ENCODE data around the gene HSPB3.

The HSPB3 gene

DNA sequence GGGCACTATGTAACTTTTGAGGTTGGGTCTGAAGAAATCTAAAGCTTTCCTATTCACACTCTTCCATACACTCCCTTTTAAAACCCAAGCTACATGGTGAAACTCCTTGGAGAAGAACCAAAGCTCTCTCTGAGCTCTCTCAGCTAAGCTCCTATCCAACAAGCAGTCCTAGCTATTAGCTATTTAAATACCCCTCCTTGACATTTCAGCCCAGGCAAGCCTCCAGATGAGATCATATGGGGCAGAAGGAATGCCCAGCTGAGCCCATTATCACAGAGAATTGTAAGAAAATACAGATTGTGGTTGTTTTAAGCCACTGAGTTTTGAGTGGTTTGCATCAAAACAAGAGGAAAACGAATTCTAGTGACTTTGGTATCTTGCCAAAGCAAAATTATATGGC is 15.2 kb downstream of the HSPB3 start:
- TF ChIP-seq, protein P1, sequence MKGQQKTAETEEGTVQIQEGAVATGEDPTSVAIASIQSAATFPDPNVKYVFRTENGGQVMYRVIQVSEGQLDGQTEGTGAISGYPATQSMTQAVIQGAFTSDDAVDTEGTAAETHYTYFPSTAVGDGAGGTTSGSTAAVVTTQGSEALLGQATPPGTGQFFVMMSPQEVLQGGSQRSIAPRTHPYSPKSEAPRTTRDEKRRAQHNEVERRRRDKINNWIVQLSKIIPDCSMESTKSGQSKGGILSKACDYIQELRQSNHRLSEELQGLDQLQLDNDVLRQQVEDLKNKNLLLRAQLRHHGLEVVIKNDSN (IDR thresholded peaks at IDR 0.05) = no peak

DNA sequence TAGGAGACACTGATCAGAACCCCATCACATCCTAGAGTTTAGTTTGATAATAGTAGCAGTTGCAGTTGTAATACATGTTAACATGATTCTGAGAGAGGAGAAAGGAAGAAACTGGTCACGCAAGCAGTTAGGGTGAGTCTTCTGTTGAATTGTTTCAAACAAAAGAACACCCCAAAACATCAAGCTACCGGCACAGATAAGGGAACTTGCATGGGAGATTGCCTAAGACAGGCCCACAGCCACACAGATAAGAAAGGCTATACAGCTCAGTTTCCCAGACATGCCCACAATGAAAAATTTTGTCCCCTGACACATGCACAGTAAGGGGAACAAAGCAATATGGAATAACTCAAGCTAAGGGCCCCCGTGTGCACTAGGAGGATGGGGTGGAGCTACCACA is 15.9 kb downstream of the HSPB3 start:
- no peak for TF ChIP-seq YY1 (IDR thresholded peaks at IDR 0.05; ENCODE audit: low read depth)
- no peak for TF ChIP-seq MAX (IDR thresholded peaks at IDR 0.05)
- TF ChIP-seq EP300 (IDR thresholded peaks at IDR 0.05; ENCODE audit: borderline replicate concordance) = no peak
- no peak for TF ChIP-seq CEBPB (IDR thresholded peaks at IDR 0.05)
- TF ChIP-seq TCF12 (IDR thresholded peaks at IDR 0.05; ENCODE audit: low read depth) = no peak
- TF ChIP-seq CREB1 (IDR thresholded peaks at IDR 0.05; ENCODE audit: low read depth) = no peak
- TF ChIP-seq, protein P2, sequence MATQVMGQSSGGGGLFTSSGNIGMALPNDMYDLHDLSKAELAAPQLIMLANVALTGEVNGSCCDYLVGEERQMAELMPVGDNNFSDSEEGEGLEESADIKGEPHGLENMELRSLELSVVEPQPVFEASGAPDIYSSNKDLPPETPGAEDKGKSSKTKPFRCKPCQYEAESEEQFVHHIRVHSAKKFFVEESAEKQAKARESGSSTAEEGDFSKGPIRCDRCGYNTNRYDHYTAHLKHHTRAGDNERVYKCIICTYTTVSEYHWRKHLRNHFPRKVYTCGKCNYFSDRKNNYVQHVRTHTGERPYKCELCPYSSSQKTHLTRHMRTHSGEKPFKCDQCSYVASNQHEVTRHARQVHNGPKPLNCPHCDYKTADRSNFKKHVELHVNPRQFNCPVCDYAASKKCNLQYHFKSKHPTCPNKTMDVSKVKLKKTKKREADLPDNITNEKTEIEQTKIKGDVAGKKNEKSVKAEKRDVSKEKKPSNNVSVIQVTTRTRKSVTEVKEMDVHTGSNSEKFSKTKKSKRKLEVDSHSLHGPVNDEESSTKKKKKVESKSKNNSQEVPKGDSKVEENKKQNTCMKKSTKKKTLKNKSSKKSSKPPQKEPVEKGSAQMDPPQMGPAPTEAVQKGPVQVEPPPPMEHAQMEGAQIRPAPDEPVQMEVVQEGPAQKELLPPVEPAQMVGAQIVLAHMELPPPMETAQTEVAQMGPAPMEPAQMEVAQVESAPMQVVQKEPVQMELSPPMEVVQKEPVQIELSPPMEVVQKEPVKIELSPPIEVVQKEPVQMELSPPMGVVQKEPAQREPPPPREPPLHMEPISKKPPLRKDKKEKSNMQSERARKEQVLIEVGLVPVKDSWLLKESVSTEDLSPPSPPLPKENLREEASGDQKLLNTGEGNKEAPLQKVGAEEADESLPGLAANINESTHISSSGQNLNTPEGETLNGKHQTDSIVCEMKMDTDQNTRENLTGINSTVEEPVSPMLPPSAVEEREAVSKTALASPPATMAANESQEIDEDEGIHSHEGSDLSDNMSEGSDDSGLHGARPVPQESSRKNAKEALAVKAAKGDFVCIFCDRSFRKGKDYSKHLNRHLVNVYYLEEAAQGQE (IDR thresholded peaks at IDR 0.05; ENCODE audit: low read depth) = no peak
- TF ChIP-seq ZBTB7A (IDR thresholded peaks at IDR 0.05; ENCODE audit: low read depth) = no peak
- TF ChIP-seq TEAD4 (IDR thresholded peaks at IDR 0.05) = no peak
- TF ChIP-seq, protein P1 (IDR thresholded peaks at IDR 0.05) = no peak
- TF ChIP-seq RAD21 (IDR thresholded peaks at IDR 0.05; ENCODE audit: low read depth) = no peak
- TF ChIP-seq EGR1 (IDR thresholded peaks at IDR 0.05) = no peak
- no peak for TF ChIP-seq TAF1 (IDR thresholded peaks at IDR 0.05; ENCODE audit: low read depth)
- no peak for TF ChIP-seq FOXM1 (IDR thresholded peaks at IDR 0.05; ENCODE audit: borderline replicate concordance, low read depth)
- no peak for TF ChIP-seq NFIC (IDR thresholded peaks at IDR 0.05)

- no peak for TF ChIP-seq CREB1 (IDR thresholded peaks at IDR 0.05; ENCODE audit: low read depth)
- no peak for TF ChIP-seq TEAD4 (IDR thresholded peaks at IDR 0.05)
- TF ChIP-seq, protein P2 (IDR thresholded peaks at IDR 0.05; ENCODE audit: low read depth) = no peak
- TF ChIP-seq TAF1 (IDR thresholded peaks at IDR 0.05; ENCODE audit: low read depth) = no peak
- TF ChIP-seq RAD21 (IDR thresholded peaks at IDR 0.05; ENCODE audit: low read depth) = no peak
- no peak for TF ChIP-seq YY1 (IDR thresholded peaks at IDR 0.05; ENCODE audit: low read depth)
- TF ChIP-seq EGR1 (IDR thresholded peaks at IDR 0.05) = no peak
- no peak for TF ChIP-seq CEBPB (IDR thresholded peaks at IDR 0.05)
- TF ChIP-seq, protein P1 (IDR thresholded peaks at IDR 0.05) = no peak
- TF ChIP-seq NFIC (IDR thresholded peaks at IDR 0.05) = no peak
- no peak for TF ChIP-seq MAX (IDR thresholded peaks at IDR 0.05)
- TF ChIP-seq TCF12 (IDR thresholded peaks at IDR 0.05; ENCODE audit: low read depth) = no peak
- no peak for TF ChIP-seq FOXM1 (IDR thresholded peaks at IDR 0.05; ENCODE audit: borderline replicate concordance, low read depth)
- TF ChIP-seq ZBTB7A (IDR thresholded peaks at IDR 0.05; ENCODE audit: low read depth) = no peak
- no peak for TF ChIP-seq EP300 (IDR thresholded peaks at IDR 0.05; ENCODE audit: borderline replicate concordance)
Measured at GRCh38 chr5:54476682-54477081, 21.2 kb downstream of the HSPB3 start.

GRCh38 chr5:54477941-54478478 is 22.5 kb downstream of the HSPB3 start:
- TF ChIP-seq EGR1 (IDR thresholded peaks at IDR 0.05) = no peak
- no peak for TF ChIP-seq RAD21 (IDR thresholded peaks at IDR 0.05; ENCODE audit: low read depth)
- TF ChIP-seq TEAD4 (IDR thresholded peaks at IDR 0.05) = no peak
- TF ChIP-seq, protein P2 (IDR thresholded peaks at IDR 0.05; ENCODE audit: low read depth) = no peak
- no peak for TF ChIP-seq EP300 (IDR thresholded peaks at IDR 0.05; ENCODE audit: borderline replicate concordance)
- TF ChIP-seq MAX (IDR thresholded peaks at IDR 0.05) = no peak
- no peak for TF ChIP-seq CEBPB (IDR thresholded peaks at IDR 0.05)
- TF ChIP-seq YY1 (IDR thresholded peaks at IDR 0.05; ENCODE audit: low read depth) = no peak
- TF ChIP-seq TAF1 (IDR thresholded peaks at IDR 0.05; ENCODE audit: low read depth) = no peak
- no peak for TF ChIP-seq CREB1 (IDR thresholded peaks at IDR 0.05; ENCODE audit: low read depth)
- TF ChIP-seq, protein P1 (IDR thresholded peaks at IDR 0.05) = no peak
- no peak for TF ChIP-seq FOXM1 (IDR thresholded peaks at IDR 0.05; ENCODE audit: borderline replicate concordance, low read depth)

Measured in Ishikawa (cell line).